GM13977 (cell line): Measurements from ENCODE around the gene ST7L.
A peak's percentile ranks its signal among the peaks of the same experiment; 100 is the strongest.
"Not testable (repeated sequence)": the region's sequence is repeated elsewhere in the genome, so short reads cannot be mapped to it uniquely, and the experiment has no call there.

Source experiments
- DNase-seq: peaks from one replicate; pipeline ENCODE4 v3.0.0; 2012; ENCODE audit warnings: low spot score
- in situ Hi-C: fragments of 300-500 bp; cut with MboI; formaldehyde crosslinking; loops from one replicate; pipeline ENCODE4 v1.12.0; 2022; ENCODE audit warnings: low sequenced_read_pairs, low pct_unique_long_range_greater_than_20kb, mixed read lengths, inconsistent platforms; ENCODE audit not compliant: unreplicated experiment
- TF ChIP-seq, protein P1 (sequence below): IDR thresholded peaks from 2 replicates; pipeline ENCODE4 v1.5.1; 2012; ENCODE audit warnings: mild to moderate bottlenecking, control low read depth; ENCODE audit not compliant: insufficient read depth; ENCODE audit errors: extremely low read depth, missing control alignments

The ST7L gene

DNA sequence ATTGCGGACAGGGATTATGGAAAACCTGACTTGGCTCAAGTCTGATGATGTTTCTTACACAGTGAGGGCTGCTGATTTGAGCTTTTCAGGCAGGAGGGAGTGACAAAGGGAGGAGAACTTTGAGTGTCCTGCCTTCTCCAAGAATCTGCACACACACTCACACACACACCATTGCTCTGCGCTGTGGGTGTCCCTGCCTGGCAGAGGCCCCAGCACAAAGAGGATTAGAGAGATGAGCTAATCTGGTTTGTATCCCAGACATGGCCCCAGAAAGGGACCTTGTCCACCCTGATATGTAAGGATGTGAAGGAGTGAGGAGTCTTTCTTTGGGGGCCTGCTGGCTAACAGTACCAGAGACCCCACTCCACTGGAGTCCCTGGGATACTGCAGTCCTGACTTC, 116.1 kb downstream of the ST7L start:
- in situ Hi-C loops = no loop called here
- TF ChIP-seq, protein P1, sequence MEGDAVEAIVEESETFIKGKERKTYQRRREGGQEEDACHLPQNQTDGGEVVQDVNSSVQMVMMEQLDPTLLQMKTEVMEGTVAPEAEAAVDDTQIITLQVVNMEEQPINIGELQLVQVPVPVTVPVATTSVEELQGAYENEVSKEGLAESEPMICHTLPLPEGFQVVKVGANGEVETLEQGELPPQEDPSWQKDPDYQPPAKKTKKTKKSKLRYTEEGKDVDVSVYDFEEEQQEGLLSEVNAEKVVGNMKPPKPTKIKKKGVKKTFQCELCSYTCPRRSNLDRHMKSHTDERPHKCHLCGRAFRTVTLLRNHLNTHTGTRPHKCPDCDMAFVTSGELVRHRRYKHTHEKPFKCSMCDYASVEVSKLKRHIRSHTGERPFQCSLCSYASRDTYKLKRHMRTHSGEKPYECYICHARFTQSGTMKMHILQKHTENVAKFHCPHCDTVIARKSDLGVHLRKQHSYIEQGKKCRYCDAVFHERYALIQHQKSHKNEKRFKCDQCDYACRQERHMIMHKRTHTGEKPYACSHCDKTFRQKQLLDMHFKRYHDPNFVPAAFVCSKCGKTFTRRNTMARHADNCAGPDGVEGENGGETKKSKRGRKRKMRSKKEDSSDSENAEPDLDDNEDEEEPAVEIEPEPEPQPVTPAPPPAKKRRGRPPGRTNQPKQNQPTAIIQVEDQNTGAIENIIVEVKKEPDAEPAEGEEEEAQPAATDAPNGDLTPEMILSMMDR = no peak
- DNase-seq = no peak

DNA sequence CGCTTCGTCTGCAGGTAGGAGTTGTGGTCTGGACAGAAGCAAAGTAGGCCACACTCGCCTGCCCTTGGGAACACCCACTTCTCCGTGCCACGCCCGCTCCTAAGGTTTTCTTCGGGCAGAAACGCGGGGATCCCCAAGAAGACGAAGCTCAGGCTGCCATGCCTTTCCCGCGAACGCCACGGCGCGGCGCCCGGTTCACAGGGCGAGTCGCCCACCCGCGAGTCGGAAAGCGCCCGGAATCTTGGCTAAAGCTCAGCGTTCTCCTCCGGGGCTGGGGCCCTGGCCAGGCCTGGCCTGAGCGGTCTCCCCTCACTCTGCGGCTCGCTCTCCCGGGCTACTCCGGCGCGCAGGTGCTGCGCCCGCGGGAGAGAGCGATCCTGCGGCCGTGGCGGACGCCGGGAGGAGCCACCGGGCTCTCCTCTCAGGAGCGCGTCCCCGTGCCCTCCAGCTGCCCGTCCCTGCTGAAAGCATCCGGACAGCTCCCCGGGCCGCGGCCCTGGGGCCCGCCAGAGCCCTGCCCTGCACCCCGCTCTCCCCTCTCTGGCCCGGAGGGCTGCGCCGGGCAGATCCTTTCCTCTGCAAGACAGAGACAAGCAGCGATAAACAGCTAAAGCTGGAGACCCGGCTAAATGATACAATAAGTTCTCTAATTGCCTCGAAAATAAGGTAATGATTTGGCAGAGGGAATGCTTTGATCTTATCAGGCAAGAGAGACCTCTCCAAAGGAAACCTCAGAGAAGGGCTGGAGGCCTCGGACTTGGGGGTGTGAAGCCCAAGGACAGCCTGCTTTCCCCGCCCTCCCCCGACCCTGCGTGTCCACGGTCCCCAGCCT, 116.9 kb downstream of the ST7L start:
- TF ChIP-seq, protein P1 = peak; percentile 89
- in situ Hi-C loops = no loop called here
- peak; percentile 75 for DNase-seq

DNA sequence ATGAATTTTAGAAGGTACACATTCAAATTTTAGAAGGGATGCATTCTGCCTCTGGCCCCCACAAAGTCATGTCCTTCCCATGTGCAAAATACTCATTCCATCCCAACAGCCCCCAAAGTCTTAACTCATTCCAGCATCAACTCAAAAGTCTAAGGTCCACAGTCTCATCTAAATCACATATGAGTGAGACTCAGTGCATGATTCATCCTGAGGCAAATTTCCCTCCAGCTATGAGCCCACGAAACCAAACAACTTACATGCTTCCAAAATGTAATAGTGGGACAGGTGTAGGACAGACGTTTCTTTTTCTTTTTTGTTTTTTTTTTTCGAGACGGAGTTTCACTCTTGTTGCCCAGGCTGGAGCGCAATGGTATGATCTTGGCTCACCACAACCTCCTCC, 122.7 kb downstream of the ST7L start:
- in situ Hi-C loops = no loop called here
- TF ChIP-seq, protein P1 = no peak
- no peak for DNase-seq

DNA sequence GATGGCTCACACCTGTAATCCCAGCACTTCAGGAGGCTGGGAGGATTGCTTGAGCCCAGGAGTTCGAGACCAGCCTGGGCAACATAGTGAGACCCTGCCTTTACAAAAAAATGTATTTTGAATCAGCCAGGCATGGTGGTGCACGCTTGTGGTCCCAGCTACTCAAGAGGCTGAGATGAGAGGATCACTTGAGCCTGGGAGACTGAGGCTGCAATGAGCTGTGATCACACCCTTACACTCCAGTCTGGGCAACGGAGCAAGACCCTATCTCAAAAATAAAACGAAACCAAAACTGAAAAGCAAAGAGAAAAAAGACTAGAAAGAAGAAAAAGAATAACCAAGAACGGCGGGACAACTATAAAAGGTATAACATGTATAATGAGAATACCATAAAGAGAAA, 125.6 kb downstream of the ST7L start:
- no peak for DNase-seq
- TF ChIP-seq, protein P1 = no peak
- in situ Hi-C loops = no loop called here

DNA sequence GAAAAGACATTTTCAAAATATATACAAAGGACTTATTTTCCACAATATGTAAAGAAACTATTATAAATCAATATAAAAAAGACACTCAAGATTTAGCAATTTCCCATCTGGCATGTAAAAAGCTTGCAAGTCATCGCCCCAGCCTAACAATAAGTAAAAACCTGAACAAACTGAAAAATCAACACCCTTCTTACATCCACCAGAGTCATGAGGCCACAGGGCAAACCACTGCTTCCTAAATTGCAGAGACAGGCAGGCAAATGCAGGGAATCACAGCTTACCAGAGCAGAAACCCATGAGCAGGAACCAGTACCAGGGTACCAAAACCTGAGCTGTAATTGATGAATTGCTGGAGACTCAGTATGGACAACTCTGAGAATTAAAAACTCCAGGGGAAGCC, 126.9 kb downstream of the ST7L start:
- no peak for DNase-seq

DNA sequence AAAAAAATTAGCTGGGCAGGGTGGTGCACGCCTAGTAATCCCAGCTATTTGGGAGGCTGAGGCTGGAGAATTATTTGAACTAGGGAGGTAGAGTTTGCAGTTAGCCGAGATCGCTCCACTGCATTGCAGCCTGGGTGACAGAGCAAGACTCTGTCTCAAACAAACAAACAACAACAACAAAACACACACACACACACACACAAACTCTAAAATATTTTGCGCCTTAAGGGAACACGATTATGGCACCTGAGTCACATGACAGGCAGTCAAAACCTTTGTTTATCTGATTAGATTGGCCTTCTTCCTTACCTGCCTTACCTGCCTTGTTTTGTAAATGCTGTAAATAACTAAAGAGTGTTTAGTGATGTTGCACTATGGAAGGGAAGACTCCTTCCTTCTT, 130.8 kb downstream of the ST7L start:
- DNase-seq = no peak
- in situ Hi-C loops = no loop called here
- TF ChIP-seq, protein P1 = no peak

More for the DNA sequence above, 126.9 kb downstream of the ST7L start:
- TF ChIP-seq, protein P1 = no peak
- in situ Hi-C loops = no loop called here

DNA sequence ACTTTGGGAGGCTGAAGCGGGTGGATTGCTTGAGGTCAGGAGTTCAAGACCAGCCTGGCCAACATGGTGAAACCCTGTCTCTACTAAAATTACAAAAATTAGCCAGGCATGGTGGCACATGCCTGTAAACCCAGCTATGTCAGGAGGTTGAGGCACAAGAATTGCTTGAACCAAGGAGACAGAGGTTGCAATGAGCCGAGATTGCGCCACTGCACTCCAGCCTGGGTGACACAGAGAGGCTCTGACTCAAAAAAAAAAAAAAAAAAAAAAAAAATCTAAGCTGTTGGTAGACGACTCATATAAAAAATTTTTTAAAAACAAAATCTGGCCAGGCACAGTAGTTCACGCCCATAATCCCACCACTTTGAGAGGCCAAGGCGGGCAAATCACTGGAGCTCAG, 131.3 kb downstream of the ST7L start:
- in situ Hi-C loops = not testable (repeated sequence)

DNA sequence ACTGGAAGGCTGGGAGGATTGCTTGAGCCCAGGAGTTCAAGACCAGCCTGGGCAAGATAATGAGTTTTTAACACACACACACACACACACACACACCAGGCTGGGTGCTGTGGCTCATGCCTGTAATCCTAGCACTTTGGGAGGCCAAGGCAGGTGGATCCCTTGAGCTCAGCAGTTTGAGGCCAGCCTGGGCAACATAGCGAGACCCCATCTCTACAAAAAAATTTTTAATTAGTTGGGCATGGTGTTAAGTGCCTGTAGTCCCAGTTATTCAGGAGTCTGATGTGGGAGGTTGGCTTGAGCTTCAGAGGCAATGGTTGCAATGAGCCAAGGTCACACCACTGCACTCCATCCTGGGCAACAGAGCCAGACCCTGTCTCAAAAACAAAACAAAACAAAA, 132.9 kb downstream of the ST7L start:
- DNase-seq, in situ Hi-C loops: not testable (repeated sequence)

More for the DNA sequence above, 131.3 kb downstream of the ST7L start:
- not testable (repeated sequence) for DNase-seq
